GM04504 (cell line): ENCODE data around the gene RHBDL1.

ENCODE experiments used
- DNase-seq: peaks from one replicate; pipeline ENCODE4 v3.0.0-alpha.2; 2012; ENCODE audit warnings: low read depth

Gene RHBDL1

GRCh38 chr16:675884-676564 is 553 bp downstream of the RHBDL1 start:
- no peak for DNase-seq

GRCh38 chr16:676565-676902 is 1.1 kb downstream of the RHBDL1 start:
- DNase-seq, result no peak

GRCh38 chr16:676913-677312 is 1.4 kb downstream of the RHBDL1 start:
- DNase-seq, result no peak

- DNase-seq, result no peak
These were observed 2.1 kb downstream of the RHBDL1 start for GRCh38 chr16:677316-678190.

- no peak for DNase-seq
These were observed 2.9 kb downstream of the RHBDL1 start for GRCh38 chr16:678209-678857.

- DNase-seq, result no peak
These were observed 3.7 kb downstream of the RHBDL1 start for GRCh38 chr16:678858-679813.

GRCh38 chr16:679814-680624 is 4.5 kb downstream of the RHBDL1 start, which contains the start of gene STUB1:
STUB1 (plus strand) TSS chr16:680410; CDS start chr16:680526, 116 bp downstream.
- peak; percentile 70 for DNase-seq

GRCh38 chr16:680625-680945 is 5.1 kb downstream of the RHBDL1 start:
- DNase-seq, result no peak

- DNase-seq, result no peak
These were observed 5.7 kb downstream of the RHBDL1 start for GRCh38 chr16:680967-681745.

- DNase-seq, result no peak
These were observed 6.4 kb downstream of the RHBDL1 start for GRCh38 chr16:681746-682427.

- DNase-seq, result no peak
These were observed 7.3 kb downstream of the RHBDL1 start for GRCh38 chr16:682493-683395.

- no peak for DNase-seq
These were observed 8.1 kb downstream of the RHBDL1 start for GRCh38 chr16:683396-684070.

GRCh38 chr16:684071-684794 is 8.8 kb downstream of the RHBDL1 start, which contains the start of gene JMJD8:
JMJD8 (minus strand) TSS chr16:684334; CDS start chr16:684319, 15 bp downstream.
- peak; percentile 87 for DNase-seq

- DNase-seq, result no peak
These were observed 9.7 kb downstream of the RHBDL1 start for GRCh38 chr16:684961-685696.

GRCh38 chr16:685967-686366 is 10.5 kb downstream of the RHBDL1 start:
- DNase-seq, result no peak

GRCh38 chr16:686459-687260 is 11.2 kb downstream of the RHBDL1 start:
- no peak for DNase-seq
